Mesendoderm (in vitro differentiated cells): Measurements from ENCODE around the gene DNAAF8.
A peak's percentile ranks its signal among the peaks of the same experiment; 100 is the strongest.

Experiments used
- DNase-seq: peaks from one replicate; pipeline ENCODE4 v3.0.0; 2013
- H2AK5ac ChIP-seq: 2 replicates; pipeline ENCODE4 v1.6.1; 2013; ENCODE audit warnings: low read length, inconsistent platforms
- H2BK120ac ChIP-seq: 2 replicates; pipeline ENCODE4 v1.6.1; 2013; ENCODE audit warnings: low read depth, mild to moderate bottlenecking, low read length, moderate library complexity, mixed read lengths
- H2BK15ac ChIP-seq: replicated peaks from 2 replicates; pipeline ENCODE4 v1.6.1; 2013; ENCODE audit warnings: low read depth, mild to moderate bottlenecking, moderate library complexity
- H2BK5ac ChIP-seq: 2 replicates; pipeline ENCODE4 v1.6.1; 2013; ENCODE audit warnings: low read length, inconsistent platforms
- H3K18ac ChIP-seq: 2 replicates; pipeline ENCODE4 v1.6.1; 2013; ENCODE audit warnings: mild to moderate bottlenecking, low read length, mixed read lengths
- H3K23ac ChIP-seq: one replicate; pipeline ENCODE4 v1.6.1; 2013; ENCODE audit warnings: low read length
- H3K27ac ChIP-seq: 2 replicates; pipeline ENCODE4 v1.5.1; 2013; ENCODE audit warnings: low read depth, mild to moderate bottlenecking, inconsistent platforms, low read length, moderate library complexity
- H3K27me3 ChIP-seq: 2 replicates; pipeline ENCODE4 v1.6.1; 2013; ENCODE audit warnings: low read length, control low read depth, mild to moderate bottlenecking, inconsistent platforms; ENCODE audit not compliant: insufficient read depth, poor library complexity
- H3K36me3 ChIP-seq: 2 replicates; pipeline ENCODE4 v1.6.1; 2013; ENCODE audit warnings: low read length, inconsistent platforms; ENCODE audit not compliant: control insufficient read depth, insufficient read depth
- H3K4ac ChIP-seq: one replicate; pipeline ENCODE4 v1.6.1; 2013; ENCODE audit warnings: low read depth, mild to moderate bottlenecking, low read length, moderate library complexity
- H3K4me1 ChIP-seq: 2 replicates; pipeline ENCODE4 v1.6.1; 2013; ENCODE audit warnings: low read depth, low read length, inconsistent platforms; ENCODE audit not compliant: control insufficient read depth
- H3K4me2 ChIP-seq: 2 replicates; pipeline ENCODE4 v1.6.1; 2013; ENCODE audit warnings: low read length
- H3K4me3 ChIP-seq: 2 replicates; pipeline ENCODE4 v1.5.1; 2013; ENCODE audit warnings: mild to moderate bottlenecking, low read length
- H3K56ac ChIP-seq: one replicate; pipeline ENCODE4 v1.6.1; 2013; ENCODE audit warnings: low read length
- H3K79me1 ChIP-seq: 2 replicates; pipeline ENCODE4 v1.6.1; 2013; ENCODE audit warnings: low read length, inconsistent platforms
- H3K79me2 ChIP-seq: 2 replicates; pipeline ENCODE4 v1.6.1; 2013; ENCODE audit warnings: mild to moderate bottlenecking, low read length; ENCODE audit not compliant: control insufficient read depth, insufficient read depth
- H3K9ac ChIP-seq: 2 replicates; pipeline ENCODE4 v1.6.1; 2013; ENCODE audit warnings: low read length, inconsistent platforms
- H4K5ac ChIP-seq: one replicate; pipeline ENCODE4 v1.6.1; 2013; ENCODE audit warnings: low read length
- H4K8ac ChIP-seq: one replicate; pipeline ENCODE4 v1.6.1; 2013; ENCODE audit warnings: low read depth, mild to moderate bottlenecking, control low read depth, low read length, moderate library complexity
- WGBS: extraction: QIAGEN DNeasy Blood & Tissue Kit; methylation state at CpG from one replicate; pipeline ENCODE4 v1.1.7; 2013; ENCODE audit warnings: low lambda C conversion rate, missing lambda C conversion rate; ENCODE audit not compliant: insufficient coverage; ENCODE audit errors: extremely low coverage; 5-methylcytosine and 5-hydroxymethylcytosine counted together

Gene DNAAF8

DNA sequence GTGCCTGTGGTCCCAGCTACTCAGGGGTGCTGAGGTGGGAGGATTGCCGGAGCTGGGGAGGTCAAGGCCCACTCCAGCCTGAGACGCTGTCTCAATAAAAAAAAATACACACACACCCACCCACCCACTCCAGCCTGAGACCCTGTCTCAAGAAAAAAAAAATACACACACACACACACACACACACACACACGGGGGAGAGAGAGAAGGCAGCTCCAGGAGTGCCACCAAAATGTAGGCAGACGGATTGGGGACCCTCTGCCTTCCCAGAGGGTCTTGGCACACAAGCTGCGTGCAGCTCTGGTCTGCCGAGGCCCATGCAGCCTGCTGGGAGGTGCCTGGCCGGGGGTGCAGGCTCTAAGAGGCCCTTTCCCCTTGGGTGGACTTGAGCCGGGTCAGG is 46.9 kb upstream of the DNAAF8 start:
- H3K4ac ChIP-seq: no peak overlapping the region
- H3K4me2 ChIP-seq: no peak overlapping the region
- no peak overlapping the region for H3K18ac ChIP-seq
- H3K23ac ChIP-seq: no peak overlapping the region
- H3K27ac ChIP-seq: no peak overlapping the region
- H3K27me3 ChIP-seq: no peaks in the 10 kb centered on the region
- H3K79me2 ChIP-seq: no peaks in the 10 kb centered on the region
- no peak overlapping the region for H2BK15ac ChIP-seq
- H2BK120ac ChIP-seq: no peak overlapping the region
- H3K56ac ChIP-seq: no peak overlapping the region
- H2AK5ac ChIP-seq: no peak overlapping the region
- H4K8ac ChIP-seq: no peak overlapping the region
- H2BK5ac ChIP-seq: no peak overlapping the region
- WGBS: no CpG with 5 or more reads among the region's 8 CpGs
- H3K36me3 ChIP-seq: no peaks in the 10 kb centered on the region
- H3K4me1 ChIP-seq: no peaks in the 10 kb centered on the region
- H3K79me1 ChIP-seq: no peaks in the 10 kb centered on the region
- H3K9ac ChIP-seq: no peak overlapping the region
- H3K4me3 ChIP-seq: no peak overlapping the region
- no peak for DNase-seq
- H4K5ac ChIP-seq: no peak overlapping the region

- no CpG with 5 or more reads among the region's 39 CpGs for WGBS
- Histone ChIP-seq H3K18ac (no peak overlapping the region), H3K79me2 (no peaks in the 10 kb centered on the region), H4K5ac (no peak overlapping the region), H3K27me3 (no peaks in the 10 kb centered on the region), H2BK120ac (no peak overlapping the region), H3K56ac (no peak overlapping the region), H3K4me3 (no peak overlapping the region), H2BK5ac (no peak overlapping the region), H3K36me3 (no peaks in the 10 kb centered on the region), H3K9ac (no peak overlapping the region), H3K4ac (no peak overlapping the region), H3K23ac (no peak overlapping the region), H3K4me2 (no peak overlapping the region), H2BK15ac (no peak overlapping the region), H3K79me1 (no peaks in the 10 kb centered on the region), H3K4me1 (no peaks in the 10 kb centered on the region), H3K27ac (no peak overlapping the region), H2AK5ac (no peak overlapping the region), H4K8ac (no peak overlapping the region)
- no peak for DNase-seq
These were observed 46.2 kb upstream of the DNAAF8 start for GRCh38 chr16:4687946-4688673.

DNA sequence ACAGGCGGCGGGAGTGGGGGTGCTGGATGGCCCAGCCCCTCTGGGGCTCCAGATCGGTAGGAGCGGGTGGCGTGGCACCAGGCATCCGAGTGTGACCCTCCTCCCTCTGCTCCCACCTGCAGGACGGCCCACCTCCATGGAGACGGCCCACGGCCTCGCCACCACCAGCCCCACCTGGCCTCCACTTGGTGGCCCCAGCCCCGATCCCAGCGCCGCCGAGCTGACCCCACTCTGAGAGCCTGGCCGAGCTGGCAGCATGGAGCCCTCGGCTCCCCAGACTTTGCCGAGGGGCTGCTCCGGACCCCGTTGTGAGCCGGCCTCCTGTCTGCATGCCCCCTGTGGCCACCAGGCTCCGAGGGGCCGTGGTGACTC is 45.7 kb upstream of the DNAAF8 start:
- H4K5ac ChIP-seq: no peak overlapping the region
- no peaks in the 10 kb centered on the region for H3K79me1 ChIP-seq
- H2BK15ac ChIP-seq: no peak overlapping the region
- H3K27me3 ChIP-seq: no peaks in the 10 kb centered on the region
- no peak overlapping the region for H3K9ac ChIP-seq
- no peak overlapping the region for H2BK120ac ChIP-seq
- H3K36me3 ChIP-seq: no peaks in the 10 kb centered on the region
- H3K23ac ChIP-seq: no peak overlapping the region
- no peak overlapping the region for H2BK5ac ChIP-seq
- no peak for DNase-seq
- no peak overlapping the region for H3K4me2 ChIP-seq
- no peak overlapping the region for H3K4me3 ChIP-seq
- no peak overlapping the region for H2AK5ac ChIP-seq
- no peaks in the 10 kb centered on the region for H3K79me2 ChIP-seq
- no peaks in the 10 kb centered on the region for H3K4me1 ChIP-seq
- H3K27ac ChIP-seq: no peak overlapping the region
- no peak overlapping the region for H3K4ac ChIP-seq
- no peak overlapping the region for H3K56ac ChIP-seq
- H4K8ac ChIP-seq: no peak overlapping the region
- H3K18ac ChIP-seq: no peak overlapping the region
- no CpG with 5 or more reads among the region's 22 CpGs for WGBS

GRCh38 chr16:4689091-4689671 is 45.2 kb upstream of the DNAAF8 start:
- no peak overlapping the region for H3K18ac ChIP-seq
- H3K27ac ChIP-seq: no peak overlapping the region
- H3K9ac ChIP-seq: no peak overlapping the region
- DNase-seq: peak; percentile 14
- H2BK15ac ChIP-seq: no peak overlapping the region
- H2BK5ac ChIP-seq: no peak overlapping the region
- H3K4ac ChIP-seq: no peak overlapping the region
- H3K56ac ChIP-seq: no peak overlapping the region
- H4K5ac ChIP-seq: no peak overlapping the region
- no peak overlapping the region for H3K4me3 ChIP-seq
- H2AK5ac ChIP-seq: no peak overlapping the region
- H3K27me3 ChIP-seq: no peaks in the 10 kb centered on the region
- H3K23ac ChIP-seq: no peak overlapping the region
- H3K4me1 ChIP-seq: no peaks in the 10 kb centered on the region
- H3K36me3 ChIP-seq: no peaks in the 10 kb centered on the region
- no CpG with 5 or more reads among the region's 21 CpGs for WGBS
- no peak overlapping the region for H4K8ac ChIP-seq
- H3K4me2 ChIP-seq: no peak overlapping the region
- H2BK120ac ChIP-seq: no peak overlapping the region
- H3K79me1 ChIP-seq: peaks cover 2% of the 10 kb centered on the region
- no peaks in the 10 kb centered on the region for H3K79me2 ChIP-seq

GRCh38 chr16:4689864-4690704 is 44.3 kb upstream of the DNAAF8 start:
- Histone ChIP-seq H3K4me3 (no peak overlapping the region), H2BK120ac (no peak overlapping the region), H3K4ac (no peak overlapping the region), H3K9ac (no peak overlapping the region), H3K4me1 (no peaks in the 10 kb centered on the region), H2BK15ac (no peak overlapping the region), H3K18ac (no peak overlapping the region), H3K79me1 (peaks cover 2% of the 10 kb centered on the region), H3K79me2 (no peaks in the 10 kb centered on the region), H3K56ac (no peak overlapping the region), H2BK5ac (no peak overlapping the region), H4K5ac (no peak overlapping the region), H3K36me3 (no peaks in the 10 kb centered on the region), H3K23ac (no peak overlapping the region), H2AK5ac (no peak overlapping the region), H3K4me2 (no peak overlapping the region), H4K8ac (no peak overlapping the region), H3K27me3 (no peaks in the 10 kb centered on the region), H3K27ac (no peak overlapping the region)
- WGBS: no CpG with 5 or more reads among the region's 31 CpGs
- DNase-seq: no peak
